HG02623 (cell line): Measurements from ENCODE around the gene LYRM2.

Experiments used
- ATAC-seq: cut with Tn5 transposase; IDR thresholded peaks from one replicate; pipeline ENCODE4 v1.9.1; 2021; ENCODE audit warnings: moderate library complexity; ENCODE audit not compliant: unreplicated experiment

LYRM2 gene

DNA sequence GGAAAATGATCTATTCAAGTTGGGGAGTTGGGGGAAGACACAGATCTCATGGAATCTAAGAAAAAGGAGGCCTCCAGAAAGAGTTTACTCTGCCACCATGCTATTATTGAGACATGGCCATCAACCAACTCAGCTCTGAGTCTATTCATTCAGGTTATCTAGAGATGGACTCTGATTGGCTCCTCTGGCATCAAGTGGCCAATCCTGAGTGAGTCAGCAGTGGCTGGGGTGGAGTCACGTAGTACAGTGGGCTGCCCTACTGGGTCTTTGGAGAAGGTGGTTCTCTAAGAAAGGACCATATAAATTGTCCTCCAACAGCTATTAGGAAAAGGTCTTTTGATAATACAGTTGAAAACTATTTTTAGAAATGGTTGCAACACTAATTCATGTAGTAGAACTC, 42.1 kb downstream of the LYRM2 start:
- no peak for ATAC-seq

- ATAC-seq, result peak; percentile 95
Observed at GRCh38 chr6:89596056-89596455, 42.5 kb downstream of the LYRM2 start.

- ATAC-seq, result no peak
Observed at GRCh38 chr6:89591745-89592144, 46.8 kb downstream of the LYRM2 start.

DNA sequence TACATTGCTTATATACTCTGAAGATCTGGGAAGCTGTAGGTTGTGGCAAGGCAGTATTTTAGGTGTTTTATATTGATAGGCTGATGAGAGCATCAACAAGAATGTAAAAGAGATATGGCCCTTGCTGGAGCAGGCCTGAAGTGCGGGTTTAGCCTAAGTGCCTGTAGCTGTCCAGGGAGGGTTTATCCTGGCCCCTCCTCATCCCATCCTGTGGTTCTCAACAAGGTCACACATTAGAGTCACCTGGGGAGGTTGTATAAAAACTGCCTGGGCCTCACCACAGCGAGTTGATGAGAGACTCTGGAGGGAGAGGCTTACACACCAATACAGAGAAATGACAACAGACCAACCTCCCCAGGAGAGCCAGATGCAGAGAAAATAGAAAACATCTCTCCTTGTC, 48.4 kb downstream of the LYRM2 start:
- no peak for ATAC-seq

DNA sequence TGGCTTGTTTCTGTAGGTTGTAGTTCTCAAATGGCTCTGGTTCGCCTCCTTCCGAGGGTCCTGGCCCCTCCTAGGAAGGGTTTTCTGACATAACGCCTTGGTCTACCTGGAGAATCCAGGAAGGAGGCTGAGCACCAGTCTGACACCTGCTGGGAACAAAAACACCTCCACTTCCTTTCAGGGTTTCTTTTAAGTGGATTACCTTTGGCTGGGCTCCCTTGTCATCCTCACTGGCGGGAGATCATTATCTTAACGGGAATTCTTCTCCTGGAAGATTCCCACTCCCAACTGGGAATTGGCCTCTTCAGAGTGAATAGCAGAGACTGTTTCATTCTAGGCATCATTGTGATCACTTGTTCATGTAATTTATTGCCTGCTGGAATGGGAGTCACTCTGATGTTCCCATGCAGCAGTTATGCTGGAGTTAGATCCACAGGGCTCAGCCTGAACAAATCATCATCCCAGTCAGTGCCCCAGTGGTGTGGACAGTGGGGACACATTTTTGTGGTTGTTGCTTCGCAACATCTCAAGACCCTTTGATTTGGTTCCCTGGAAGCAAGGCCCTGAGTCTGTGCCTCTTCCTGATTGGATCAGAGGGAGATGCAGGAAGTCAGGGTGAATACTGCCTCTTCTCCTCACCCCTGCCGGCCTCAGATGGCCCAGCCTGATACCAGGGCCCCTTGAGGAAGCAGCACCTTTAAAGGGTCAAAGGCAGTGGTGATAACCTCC, 49.1 kb downstream of the LYRM2 start:
- ATAC-seq, result no peak

DNA sequence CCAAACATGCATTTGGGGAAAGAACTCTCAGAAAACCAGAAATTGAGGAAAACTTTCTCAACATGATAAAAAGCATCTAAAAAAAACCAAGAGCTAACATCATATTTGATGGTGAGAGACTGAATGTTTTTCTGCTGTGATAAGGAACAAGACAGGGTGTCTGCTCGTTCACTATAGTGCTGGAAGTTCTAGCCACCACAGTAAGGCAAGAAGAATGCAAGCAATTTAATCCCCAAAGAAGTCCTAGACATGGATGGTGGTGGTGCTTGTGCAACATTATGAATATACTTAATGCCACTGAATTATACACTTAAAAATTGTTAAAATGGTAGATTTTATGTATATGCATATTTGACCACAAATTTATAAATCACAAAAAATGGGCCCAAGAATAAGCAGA, 53.4 kb downstream of the LYRM2 start:
- no peak for ATAC-seq

- ATAC-seq, result no peak
Observed at GRCh38 chr6:89584539-89584938, 54.0 kb downstream of the LYRM2 start.

DNA sequence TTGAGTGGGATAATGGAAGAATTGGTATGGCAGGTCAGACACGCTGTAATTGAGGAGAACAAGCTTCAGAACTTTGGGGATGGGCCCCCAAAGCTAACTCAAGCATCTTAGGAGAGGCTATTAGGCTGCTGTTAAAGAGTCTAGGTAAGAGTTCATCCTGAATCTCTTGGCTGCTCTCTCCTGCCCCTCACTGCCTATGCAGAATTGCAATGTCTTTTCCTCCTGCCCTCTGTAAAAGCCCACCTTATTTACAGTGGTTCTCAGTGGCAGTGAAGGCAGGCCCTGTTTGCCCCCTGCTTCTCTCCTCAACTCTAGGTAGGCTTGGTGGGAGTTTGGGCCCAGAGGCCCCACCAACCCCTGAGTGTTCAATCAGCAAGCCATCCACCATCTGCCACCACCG, 55.0 kb downstream of the LYRM2 start:
- no peak for ATAC-seq

DNA sequence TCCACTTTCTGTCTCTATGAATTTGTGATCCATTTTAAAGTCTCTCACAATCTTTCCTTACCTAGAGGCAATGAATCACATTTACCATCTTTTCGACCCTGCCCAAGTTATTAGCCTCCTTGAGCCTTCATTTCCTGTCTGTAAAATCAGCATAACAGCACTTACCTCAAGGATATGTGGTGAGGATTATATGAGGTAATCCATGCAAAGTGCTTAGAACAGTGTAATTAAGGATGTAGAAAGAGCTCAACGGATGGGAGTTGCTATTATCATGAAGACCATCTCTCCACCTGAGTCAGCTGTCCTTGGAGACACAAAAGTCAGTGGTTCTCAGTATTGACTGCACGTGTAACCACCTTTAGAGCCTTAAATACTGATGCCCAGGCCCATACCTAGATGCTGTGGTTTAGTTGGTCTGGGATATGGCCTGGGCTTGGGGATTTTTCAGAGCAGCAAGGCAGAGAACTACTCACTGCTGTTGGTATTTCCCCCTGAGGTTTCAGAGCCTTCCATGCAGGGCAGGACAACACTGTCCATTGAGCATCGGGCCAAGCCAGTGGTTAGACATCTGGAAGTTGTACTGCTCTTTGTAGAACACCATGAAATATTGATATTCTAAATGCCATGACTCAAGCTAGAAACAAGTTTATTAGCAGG, 55.8 kb downstream of the LYRM2 start:
- ATAC-seq, result no peak

GRCh38 chr6:89581689-89582088, 56.9 kb downstream of the LYRM2 start:
- ATAC-seq, result no peak

DNA sequence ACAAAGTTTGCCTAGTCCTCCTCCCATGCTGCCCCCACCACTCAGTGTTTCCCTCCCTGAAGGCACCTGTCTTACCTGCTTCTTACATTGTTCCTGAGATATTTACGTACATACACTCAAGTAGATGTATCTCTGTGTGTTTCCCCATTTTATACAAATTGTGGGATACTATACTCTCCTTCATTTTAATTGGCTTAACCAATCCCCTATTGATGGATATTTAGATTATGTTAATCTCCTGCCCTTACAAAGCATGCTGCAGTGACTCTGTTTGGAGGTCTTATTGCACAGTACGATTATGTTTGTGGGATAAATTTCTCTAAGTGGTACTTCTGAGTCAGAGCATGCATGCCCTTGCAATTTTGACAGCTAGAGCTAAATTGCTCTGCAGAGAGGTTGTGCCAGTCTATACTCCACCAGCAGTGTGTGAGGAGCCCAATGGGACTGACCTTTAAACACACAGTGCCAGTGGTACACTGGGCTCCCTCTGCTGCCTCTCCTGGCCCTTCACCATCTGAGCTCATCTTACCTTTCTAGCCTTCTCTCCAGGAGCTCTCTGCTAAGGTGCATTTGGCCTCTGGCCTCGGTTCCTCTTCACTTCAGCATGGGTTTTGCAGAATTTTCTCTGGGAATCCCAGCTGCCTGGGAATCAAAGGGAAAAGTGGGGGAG, 57.4 kb downstream of the LYRM2 start:
- ATAC-seq, result no peak

- no peak for ATAC-seq
Observed at GRCh38 chr6:89575562-89575960, 63.0 kb downstream of the LYRM2 start.

DNA sequence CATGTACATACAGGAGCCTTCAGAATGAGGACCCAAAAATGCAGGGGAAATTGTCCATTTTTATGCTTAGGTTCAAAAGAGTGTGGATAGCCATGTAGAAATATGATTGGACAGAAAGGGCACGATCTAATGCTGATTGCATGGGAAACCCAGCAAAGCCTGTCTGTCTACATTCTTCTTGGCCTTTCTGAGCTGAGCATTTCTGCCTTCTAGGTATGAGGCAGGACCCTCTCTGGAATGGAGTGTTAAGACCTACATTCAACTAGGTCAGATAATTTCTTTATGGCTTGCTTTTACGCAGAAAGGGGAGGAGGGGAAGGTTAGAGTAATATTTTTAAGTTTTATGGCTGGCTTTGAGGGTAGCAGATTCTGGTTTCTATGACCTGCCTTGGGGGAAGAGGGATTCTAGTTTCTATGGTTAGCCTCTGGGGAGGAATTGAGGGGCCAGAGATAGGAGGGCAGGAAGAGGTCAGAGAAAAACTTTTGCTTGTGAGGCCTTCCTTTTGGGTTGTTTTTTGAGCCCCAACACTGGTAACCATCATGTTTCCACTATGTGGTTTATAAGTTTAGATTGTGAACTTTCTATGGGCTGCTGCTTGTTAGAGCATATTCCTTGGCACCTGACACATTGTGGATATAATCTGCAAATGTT, 63.5 kb downstream of the LYRM2 start:
- ATAC-seq, result no peak

- no peak for ATAC-seq
Observed at GRCh38 chr6:89567630-89568390, 70.7 kb downstream of the LYRM2 start.

GRCh38 chr6:89566930-89567629, 71.5 kb downstream of the LYRM2 start:
- no peak for ATAC-seq

GRCh38 chr6:89566008-89566800, 72.3 kb downstream of the LYRM2 start:
- ATAC-seq, result no peak

DNA sequence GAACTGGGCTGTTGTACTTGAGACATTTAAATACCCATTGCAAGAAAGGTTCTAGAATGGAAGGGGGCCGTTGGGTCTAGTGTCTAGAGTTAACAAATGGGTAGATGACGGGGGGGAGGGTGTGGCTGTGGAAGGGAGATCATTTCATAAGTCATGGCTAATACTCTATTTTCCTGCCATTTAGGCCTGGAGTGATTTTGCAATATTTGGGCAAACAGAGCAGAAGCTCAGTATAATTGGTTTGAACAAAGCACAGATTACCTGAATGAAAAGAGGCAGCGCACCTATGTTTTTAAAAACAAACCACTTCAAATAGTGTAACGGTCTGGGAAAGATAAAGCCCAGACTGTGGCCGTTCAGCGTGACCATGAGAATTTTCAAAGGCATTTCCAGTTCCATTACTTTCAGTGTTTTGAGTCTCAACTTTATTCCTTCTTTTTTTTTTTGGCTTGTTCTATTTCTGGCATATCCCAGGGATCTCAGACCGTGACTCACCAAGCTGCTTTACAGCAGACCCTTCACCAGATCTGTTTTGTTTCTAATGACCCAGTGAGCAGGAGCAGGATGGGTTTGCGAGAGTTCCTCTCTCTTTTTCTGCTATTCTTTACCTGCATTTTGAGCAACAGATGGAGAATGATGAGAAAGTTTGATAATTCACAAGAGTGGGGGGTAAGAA, 73.7 kb downstream of the LYRM2 start:
- ATAC-seq, result no peak

GRCh38 chr6:89563866-89564265, 74.7 kb downstream of the LYRM2 start:
- ATAC-seq, result no peak
